Measurements from ENCODE around the gene HIPK2. TPM values are rescaled to one million over a fixed set of nuclear protein-coding genes. Genes with fewer than 3 reads are reported as not detected.

HIPK2 gene
- total RNA-seq, 1 donor from 2014 or later, result 47.2 TPM

DNA sequence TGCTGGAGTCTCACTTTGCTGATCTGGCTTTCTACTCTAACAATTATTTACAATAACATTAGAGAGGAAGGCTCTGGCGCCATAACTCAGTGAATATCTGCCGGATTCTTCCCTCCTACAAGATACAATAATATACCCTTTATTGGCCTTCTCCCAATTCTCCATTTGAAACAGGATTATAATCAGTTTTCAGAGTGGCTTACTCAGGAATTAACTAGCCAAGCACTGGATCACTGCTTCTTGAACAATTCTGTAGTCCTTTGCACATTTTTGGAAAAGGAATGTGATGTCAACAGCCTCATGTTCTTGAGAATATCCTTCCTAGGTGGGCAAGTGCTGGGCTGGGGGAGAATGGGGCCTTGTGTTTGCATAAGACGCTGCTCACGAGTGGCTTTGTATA, 125.9 kb downstream of the HIPK2 start:
- DNase-seq (ENCODE audit: low spot score), result no peak
- H3K36me3 Mint-ChIP-seq (ENCODE audit: low read depth, unreplicated experiment), result peaks cover 9% of the 10 kb centered on the region
- H3K4me3 Mint-ChIP-seq (ENCODE audit: unreplicated experiment), result no peak overlapping the region
- no peaks in the 10 kb centered on the region for H3K9me3 Mint-ChIP-seq (ENCODE audit: unreplicated experiment)
- peaks cover 24% of the 10 kb centered on the region for H3K4me1 Mint-ChIP-seq (ENCODE audit: unreplicated experiment)
- TF ChIP-seq, protein P1, sequence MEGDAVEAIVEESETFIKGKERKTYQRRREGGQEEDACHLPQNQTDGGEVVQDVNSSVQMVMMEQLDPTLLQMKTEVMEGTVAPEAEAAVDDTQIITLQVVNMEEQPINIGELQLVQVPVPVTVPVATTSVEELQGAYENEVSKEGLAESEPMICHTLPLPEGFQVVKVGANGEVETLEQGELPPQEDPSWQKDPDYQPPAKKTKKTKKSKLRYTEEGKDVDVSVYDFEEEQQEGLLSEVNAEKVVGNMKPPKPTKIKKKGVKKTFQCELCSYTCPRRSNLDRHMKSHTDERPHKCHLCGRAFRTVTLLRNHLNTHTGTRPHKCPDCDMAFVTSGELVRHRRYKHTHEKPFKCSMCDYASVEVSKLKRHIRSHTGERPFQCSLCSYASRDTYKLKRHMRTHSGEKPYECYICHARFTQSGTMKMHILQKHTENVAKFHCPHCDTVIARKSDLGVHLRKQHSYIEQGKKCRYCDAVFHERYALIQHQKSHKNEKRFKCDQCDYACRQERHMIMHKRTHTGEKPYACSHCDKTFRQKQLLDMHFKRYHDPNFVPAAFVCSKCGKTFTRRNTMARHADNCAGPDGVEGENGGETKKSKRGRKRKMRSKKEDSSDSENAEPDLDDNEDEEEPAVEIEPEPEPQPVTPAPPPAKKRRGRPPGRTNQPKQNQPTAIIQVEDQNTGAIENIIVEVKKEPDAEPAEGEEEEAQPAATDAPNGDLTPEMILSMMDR (IDR thresholded peaks at IDR 0.05; ENCODE audit: unreplicated experiment), result no peak
- H3K27ac Mint-ChIP-seq (ENCODE audit: unreplicated experiment), result no peak overlapping the region
- peaks cover 4% of the 10 kb centered on the region for H3K27me3 Mint-ChIP-seq (ENCODE audit: unreplicated experiment)

DNA sequence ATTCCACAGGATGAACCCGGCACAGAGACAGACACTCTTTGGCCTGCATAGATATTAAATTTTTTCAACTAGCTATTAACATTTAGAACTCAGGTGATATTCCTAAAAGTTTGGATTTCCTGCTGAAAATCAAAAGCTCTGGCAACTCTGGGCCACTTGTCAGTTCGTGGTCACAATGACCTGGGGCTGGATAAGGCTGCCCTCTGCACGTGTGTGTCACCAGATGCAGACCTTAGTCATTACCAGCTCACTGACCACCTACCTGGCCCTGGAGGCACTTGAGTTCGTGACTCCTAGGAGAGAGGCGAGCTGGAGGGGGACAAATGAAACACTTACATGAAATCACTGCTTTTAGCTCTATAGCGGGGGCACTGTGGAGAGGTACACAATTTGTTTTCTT, 126.5 kb downstream of the HIPK2 start:
- Mint-ChIP-seq H3K9me3 (ENCODE audit: unreplicated experiment) (no peaks in the 10 kb centered on the region), H3K27ac (ENCODE audit: unreplicated experiment) (no peak overlapping the region), H3K36me3 (ENCODE audit: low read depth, unreplicated experiment) (peaks cover 5% of the 10 kb centered on the region), H3K4me1 (ENCODE audit: unreplicated experiment) (peaks cover 24% of the 10 kb centered on the region), H3K4me3 (ENCODE audit: unreplicated experiment) (no peak overlapping the region), H3K27me3 (ENCODE audit: unreplicated experiment) (peaks cover 4% of the 10 kb centered on the region)
- no peak for DNase-seq (ENCODE audit: low spot score)
- TF ChIP-seq, protein P1 (IDR thresholded peaks at IDR 0.05; ENCODE audit: unreplicated experiment), result no peak

DNA sequence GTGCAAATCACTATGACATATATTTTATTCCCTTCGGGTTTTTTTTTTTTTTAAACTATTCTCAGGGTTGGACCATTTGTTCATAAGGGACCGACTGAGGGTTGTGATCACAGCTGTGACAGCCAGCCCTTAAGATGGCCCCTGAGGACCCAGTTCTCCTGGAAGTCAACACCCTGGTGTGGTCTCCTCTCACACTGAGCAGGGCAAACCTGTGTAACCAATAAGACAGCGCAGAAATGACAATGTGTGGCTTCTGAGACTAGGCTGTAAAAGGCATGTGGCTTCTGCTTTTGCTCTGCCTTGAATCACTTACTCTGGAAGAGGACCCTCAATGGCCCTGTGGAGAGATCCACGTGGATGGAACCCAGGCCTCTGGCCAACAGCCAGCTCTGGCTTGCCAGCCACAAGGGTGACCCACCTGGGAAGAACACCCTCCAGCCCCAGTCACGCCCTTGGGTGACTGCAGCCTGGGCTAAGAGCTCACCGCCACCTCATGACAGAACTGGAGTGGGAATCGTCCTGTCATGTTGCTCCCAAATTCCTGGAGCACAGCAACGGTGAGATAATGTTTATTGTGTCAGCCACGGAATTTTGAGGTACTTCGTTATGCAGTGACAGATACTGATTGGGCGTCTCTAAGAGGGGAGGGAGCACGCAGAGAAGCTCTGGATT, 127.2 kb downstream of the HIPK2 start:
- TF ChIP-seq, protein P1 (IDR thresholded peaks at IDR 0.05; ENCODE audit: unreplicated experiment), result no peak
- Mint-ChIP-seq H3K4me1 (ENCODE audit: unreplicated experiment) (peaks cover 24% of the 10 kb centered on the region), H3K9me3 (ENCODE audit: unreplicated experiment) (no peaks in the 10 kb centered on the region), H3K27ac (ENCODE audit: unreplicated experiment) (no peak overlapping the region), H3K27me3 (ENCODE audit: unreplicated experiment) (peaks cover 4% of the 10 kb centered on the region), H3K4me3 (ENCODE audit: unreplicated experiment) (no peak overlapping the region), H3K36me3 (ENCODE audit: low read depth, unreplicated experiment) (no peaks in the 10 kb centered on the region)
- DNase-seq (ENCODE audit: low spot score), result no peak

DNA sequence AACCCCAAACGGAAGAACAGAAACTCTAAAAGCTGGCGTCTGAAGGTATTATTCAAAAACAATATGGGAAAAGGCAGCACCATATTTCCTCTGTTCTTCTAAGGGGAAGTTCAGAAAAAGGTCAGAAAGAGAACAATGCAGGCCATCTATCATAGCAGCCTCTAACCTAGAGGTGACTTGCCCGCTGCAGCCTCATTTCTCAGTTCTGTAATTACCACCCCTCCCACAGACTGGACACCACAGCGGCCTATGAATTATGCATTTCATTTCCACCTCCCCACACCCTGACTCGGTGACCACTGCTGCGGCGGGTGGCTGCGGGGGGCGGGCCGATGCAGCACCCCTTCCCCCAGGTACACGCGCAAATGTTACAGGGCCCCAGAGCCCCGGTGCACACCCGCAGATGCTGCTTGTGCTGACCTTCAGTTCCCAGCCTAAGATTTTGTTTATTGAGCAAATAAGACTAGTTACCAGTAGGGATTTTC, 128.8 kb downstream of the HIPK2 start:
- TF ChIP-seq, protein P1 (IDR thresholded peaks at IDR 0.05; ENCODE audit: unreplicated experiment), result no peak
- Mint-ChIP-seq H3K4me1 (ENCODE audit: unreplicated experiment) (peaks cover 24% of the 10 kb centered on the region), H3K9me3 (ENCODE audit: unreplicated experiment) (no peaks in the 10 kb centered on the region), H3K27ac (ENCODE audit: unreplicated experiment) (no peak overlapping the region), H3K36me3 (ENCODE audit: low read depth, unreplicated experiment) (peaks cover 4% of the 10 kb centered on the region), H3K27me3 (ENCODE audit: unreplicated experiment) (peaks cover 4% of the 10 kb centered on the region), H3K4me3 (ENCODE audit: unreplicated experiment) (no peak overlapping the region)
- no peak for DNase-seq (ENCODE audit: low spot score)

DNA sequence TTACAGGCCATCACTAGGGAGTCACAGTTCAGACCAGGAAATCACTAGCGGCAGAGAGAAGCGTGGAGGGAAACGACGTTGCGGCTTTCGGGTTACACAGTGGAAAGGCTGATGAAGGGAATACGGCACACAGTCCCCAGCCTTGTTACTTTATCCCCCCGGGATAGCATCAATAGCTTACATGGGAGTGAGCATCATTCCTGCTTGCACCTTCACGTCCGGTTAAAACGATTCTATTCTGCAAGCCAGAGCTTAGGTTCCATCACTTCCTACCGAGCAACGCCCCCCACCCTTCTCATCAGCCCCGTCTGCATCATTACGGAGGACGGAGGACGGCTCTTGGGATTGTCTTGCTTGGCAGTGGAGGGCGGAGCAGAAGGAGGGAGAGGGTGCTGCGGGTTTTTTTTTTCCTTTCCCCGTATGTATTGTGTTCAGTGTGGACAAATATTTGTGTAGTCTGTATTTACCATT, 129.4 kb downstream of the HIPK2 start:
- H3K4me1 Mint-ChIP-seq (ENCODE audit: unreplicated experiment), result peaks cover 24% of the 10 kb centered on the region
- H3K36me3 Mint-ChIP-seq (ENCODE audit: low read depth, unreplicated experiment), result peaks cover 4% of the 10 kb centered on the region
- H3K27ac Mint-ChIP-seq (ENCODE audit: unreplicated experiment), result no peak overlapping the region
- DNase-seq (ENCODE audit: low spot score), result no peak
- H3K27me3 Mint-ChIP-seq (ENCODE audit: unreplicated experiment), result peaks cover 4% of the 10 kb centered on the region
- H3K9me3 Mint-ChIP-seq (ENCODE audit: unreplicated experiment), result no peaks in the 10 kb centered on the region
- TF ChIP-seq, protein P1 (IDR thresholded peaks at IDR 0.05; ENCODE audit: unreplicated experiment), result no peak
- no peak overlapping the region for H3K4me3 Mint-ChIP-seq (ENCODE audit: unreplicated experiment)

All from endothelial cell (in vitro differentiated cells).